ENCODE data around the gene XNDC1N.
"Not testable (repeated sequence)": the region's sequence is repeated elsewhere in the genome, so short reads cannot be mapped to it uniquely, and the experiment has no call there.

The XNDC1N gene

DNA sequence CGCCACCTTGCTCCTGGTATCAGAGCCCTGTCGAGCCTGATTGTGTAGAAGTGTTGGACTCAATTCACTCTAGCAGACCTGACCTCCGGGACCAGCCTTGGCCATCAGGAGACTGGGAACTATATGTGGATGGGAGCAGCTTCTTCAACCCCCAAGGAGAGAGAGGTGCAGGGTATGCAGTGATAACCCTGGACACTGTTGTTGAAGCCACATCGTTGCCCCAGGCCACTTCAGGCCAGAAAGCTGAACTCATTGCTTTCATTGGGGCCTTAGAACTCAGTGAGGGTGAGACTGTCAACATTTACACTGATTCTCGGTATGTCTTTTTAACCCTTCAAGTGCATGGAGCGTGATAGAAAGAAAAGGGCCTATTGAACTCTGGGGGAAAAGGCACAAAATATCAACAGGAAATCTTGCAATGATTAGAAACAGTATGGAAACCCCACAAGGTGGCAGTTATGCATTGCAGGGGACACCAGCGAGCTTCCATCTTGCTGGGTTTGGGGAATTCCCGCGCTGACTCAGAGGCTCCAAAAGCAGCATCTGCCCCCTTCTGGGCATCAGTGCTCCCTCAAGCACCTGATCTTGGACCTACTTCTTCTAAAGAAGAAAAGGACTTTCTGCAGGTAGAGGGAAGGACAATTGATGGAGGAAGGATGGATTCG lies 16.9 kb downstream of the XNDC1N start:
- H3K9ac ChIP-seq; H3K27ac ChIP-seq; H3K4me1 ChIP-seq; H3K36me3 ChIP-seq (ENCODE audit: control insufficient read depth, insufficient read depth, low read length); H3K9me3 ChIP-seq (ENCODE audit: control insufficient read depth, low read length); H3K79me2 ChIP-seq; H3K4me2 ChIP-seq (ENCODE audit: low read length); H3K4me3 ChIP-seq (ENCODE audit: low read depth, low read length); H2AFZ ChIP-seq; H3K27me3 ChIP-seq (ENCODE audit: control insufficient read depth, insufficient read depth, low read length): not testable (repeated sequence)
- TF ChIP-seq CTCF (IDR thresholded peaks at IDR 0.05), result peak; percentile 20

GRCh38 chr11:71910775-71911174 lies 17.6 kb downstream of the XNDC1N start:
- H3K4me2 ChIP-seq (ENCODE audit: low read length); H3K36me3 ChIP-seq (ENCODE audit: control insufficient read depth, insufficient read depth, low read length); H3K4me3 ChIP-seq (ENCODE audit: low read depth, low read length); H3K4me1 ChIP-seq; H3K9ac ChIP-seq; H3K27me3 ChIP-seq (ENCODE audit: control insufficient read depth, insufficient read depth, low read length); H3K9me3 ChIP-seq (ENCODE audit: control insufficient read depth, low read length); H2AFZ ChIP-seq; H3K79me2 ChIP-seq; H3K27ac ChIP-seq: not testable (repeated sequence)

DNA sequence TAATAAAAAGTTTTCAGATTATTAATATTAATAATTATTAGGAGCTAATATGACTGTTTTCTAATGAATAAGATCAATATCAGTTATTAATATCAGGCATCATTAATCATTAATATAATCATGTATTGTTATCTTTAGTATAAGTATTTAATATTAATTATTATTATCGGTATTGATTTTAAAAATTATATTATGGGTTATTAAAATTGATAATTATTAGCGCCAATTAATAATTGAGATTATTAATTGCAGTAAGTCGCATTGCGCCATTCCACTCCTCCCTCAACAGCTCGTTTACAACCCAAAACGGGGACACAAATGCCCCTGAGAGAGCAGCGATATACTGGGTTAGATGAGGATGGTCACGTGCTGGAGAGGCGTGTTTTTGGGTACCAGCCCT lies 20.2 kb downstream of the XNDC1N start:
- Histone ChIP-seq H3K4me2 (ENCODE audit: low read length) (no peak overlapping the region), H3K27me3 (ENCODE audit: control insufficient read depth, insufficient read depth, low read length) (no peaks in the 10 kb centered on the region), H3K4me3 (ENCODE audit: low read depth, low read length) (no peak overlapping the region), H3K27ac (no peak overlapping the region), H2AFZ (no peak overlapping the region), H3K9ac (no peak overlapping the region), H3K36me3 (ENCODE audit: control insufficient read depth, insufficient read depth, low read length) (no peaks in the 10 kb centered on the region), H3K4me1 (no peaks in the 10 kb centered on the region), H3K79me2 (no peaks in the 10 kb centered on the region), H3K9me3 (ENCODE audit: control insufficient read depth, low read length) (no peaks in the 10 kb centered on the region)
- no peak for TF ChIP-seq CTCF (IDR thresholded peaks at IDR 0.05)

- H3K36me3 ChIP-seq (ENCODE audit: control insufficient read depth, insufficient read depth, low read length); H3K4me2 ChIP-seq (ENCODE audit: low read length); H3K9ac ChIP-seq; H3K9me3 ChIP-seq (ENCODE audit: control insufficient read depth, low read length); H3K27me3 ChIP-seq (ENCODE audit: control insufficient read depth, insufficient read depth, low read length); H3K4me3 ChIP-seq (ENCODE audit: low read depth, low read length); H3K27ac ChIP-seq; H3K79me2 ChIP-seq; H2AFZ ChIP-seq; H3K4me1 ChIP-seq: not testable (repeated sequence)
These were observed 27.3 kb downstream of the XNDC1N start for GRCh38 chr11:71901137-71901536.

DNA sequence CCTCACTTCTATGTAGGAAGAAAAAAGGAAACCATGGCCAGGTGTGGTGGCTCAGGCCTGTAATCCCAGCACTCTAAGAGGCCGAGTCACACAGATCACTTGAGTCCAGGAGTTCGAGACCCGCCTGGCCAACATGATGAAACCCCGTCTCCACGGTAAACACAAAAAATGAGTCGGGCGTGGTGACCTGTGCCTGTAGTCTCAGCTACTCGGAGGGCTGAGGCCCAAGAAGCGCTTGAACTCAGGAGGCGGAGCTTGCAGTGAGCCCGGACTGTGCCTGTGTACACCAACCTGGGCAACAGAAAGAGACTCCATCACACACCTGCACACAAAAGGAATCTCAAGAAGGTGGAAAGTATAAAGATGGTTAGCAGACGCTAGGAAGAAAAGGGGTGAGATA lies 32.4 kb downstream of the XNDC1N start:
- Histone ChIP-seq H3K27me3 (ENCODE audit: control insufficient read depth, insufficient read depth, low read length) (no peaks in the 10 kb centered on the region), H3K4me1 (no peaks in the 10 kb centered on the region), H3K9ac (no peak overlapping the region), H3K4me2 (ENCODE audit: low read length) (no peak overlapping the region), H3K9me3 (ENCODE audit: control insufficient read depth, low read length) (no peaks in the 10 kb centered on the region), H3K4me3 (ENCODE audit: low read depth, low read length) (no peak overlapping the region), H3K79me2 (no peaks in the 10 kb centered on the region), H3K36me3 (ENCODE audit: control insufficient read depth, insufficient read depth, low read length) (no peaks in the 10 kb centered on the region), H2AFZ (no peak overlapping the region), H3K27ac (no peak overlapping the region)
- TF ChIP-seq CTCF (IDR thresholded peaks at IDR 0.05), result no peak

- not testable (repeated sequence) for H3K27me3 ChIP-seq (ENCODE audit: control insufficient read depth, insufficient read depth, low read length); H3K4me3 ChIP-seq (ENCODE audit: low read depth, low read length); H3K9ac ChIP-seq; H3K36me3 ChIP-seq (ENCODE audit: control insufficient read depth, insufficient read depth, low read length); H3K27ac ChIP-seq; H2AFZ ChIP-seq; H3K9me3 ChIP-seq (ENCODE audit: control insufficient read depth, low read length); H3K4me2 ChIP-seq (ENCODE audit: low read length); H3K79me2 ChIP-seq; H3K4me1 ChIP-seq
These were observed 39.1 kb downstream of the XNDC1N start for GRCh38 chr11:71889181-71889872.

- H2AFZ ChIP-seq; H3K9ac ChIP-seq; H3K27me3 ChIP-seq (ENCODE audit: control insufficient read depth, insufficient read depth, low read length); H3K9me3 ChIP-seq (ENCODE audit: control insufficient read depth, low read length); H3K79me2 ChIP-seq; H3K27ac ChIP-seq; H3K36me3 ChIP-seq (ENCODE audit: control insufficient read depth, insufficient read depth, low read length); H3K4me2 ChIP-seq (ENCODE audit: low read length); H3K4me3 ChIP-seq (ENCODE audit: low read depth, low read length); H3K4me1 ChIP-seq: not testable (repeated sequence)
These were observed 39.9 kb downstream of the XNDC1N start for GRCh38 chr11:71888335-71889010.

DNA sequence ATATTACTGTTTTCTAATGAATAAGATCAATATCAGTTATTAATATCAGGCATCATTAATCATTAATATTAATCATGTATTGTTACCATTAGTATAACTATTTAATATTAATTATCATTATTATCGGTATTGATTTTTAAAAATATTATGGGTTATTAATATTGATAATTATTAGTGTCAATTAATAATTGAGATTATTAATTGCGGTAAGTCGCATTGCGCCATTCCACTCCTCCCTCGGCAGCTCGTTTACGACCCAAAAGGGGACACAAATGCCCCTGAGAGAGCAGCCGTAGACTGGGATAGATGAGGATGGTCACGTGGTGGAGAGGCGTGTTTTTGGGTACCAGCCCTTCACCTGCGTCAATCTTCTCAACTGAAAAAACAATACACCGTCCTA lies 42.6 kb downstream of the XNDC1N start:
- not testable (repeated sequence) for H2AFZ ChIP-seq; H3K9ac ChIP-seq; H3K4me2 ChIP-seq (ENCODE audit: low read length); H3K27me3 ChIP-seq (ENCODE audit: control insufficient read depth, insufficient read depth, low read length); H3K79me2 ChIP-seq; H3K4me3 ChIP-seq (ENCODE audit: low read depth, low read length); H3K27ac ChIP-seq; H3K9me3 ChIP-seq (ENCODE audit: control insufficient read depth, low read length); H3K36me3 ChIP-seq (ENCODE audit: control insufficient read depth, insufficient read depth, low read length)
- peaks cover 12% of the 10 kb centered on the region for H3K4me1 ChIP-seq
